ENCODE data around the gene NOS1. TPM values are rescaled to one million over a fixed set of nuclear protein-coding genes. Genes with fewer than 3 reads are reported as not detected.

The NOS1 gene
- total RNA-seq, 4 donors from 2014 or later: 0.13 to 2.8 (median 0.73) TPM; not detected in 1

DNA sequence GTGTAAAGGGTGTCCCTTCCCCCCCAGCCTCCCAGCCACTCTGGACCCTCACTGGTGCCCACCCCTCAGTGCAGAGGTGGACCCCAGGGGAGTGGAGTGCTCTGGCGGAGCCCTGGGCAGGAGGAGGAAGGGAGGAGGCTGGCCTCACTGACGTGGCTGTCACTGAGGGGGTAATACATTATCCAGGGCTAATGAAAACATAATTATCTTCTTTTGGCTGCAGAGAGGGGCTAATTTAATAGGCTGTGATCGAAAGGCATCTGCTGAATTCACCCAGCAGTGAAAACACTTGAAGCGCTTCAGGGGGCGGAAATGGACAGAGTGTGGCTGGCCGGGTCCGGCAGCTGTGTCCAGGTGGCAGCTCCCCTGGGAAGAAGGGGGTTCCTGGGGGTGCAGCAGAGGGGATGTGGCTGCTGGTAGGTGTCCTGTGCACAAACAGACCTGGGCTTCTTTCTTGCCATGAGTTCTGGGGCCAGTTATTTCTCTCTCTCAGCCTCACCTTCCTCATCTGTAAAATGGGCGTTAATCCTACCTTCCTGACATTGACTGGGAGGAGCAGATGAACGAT lies 3.7 kb upstream of the NOS1 start:
- peaks cover 0 to 13% of the 10 kb centered on the region in 2 donors for H3K4me1 ChIP-seq
- 54 to 57% methylated on average over 8 of the region's 9 CpGs for WGBS, 2 donors
- intact Hi-C loops (cut with DNase I): loop anchor here (5.0 kb wide), 2 partner anchors 307 to 472 kb away; no protein-coding TSS in a partner anchor
- peaks cover 12% of the 10 kb centered on the region for H3K27me3 ChIP-seq
- no peaks in the 10 kb centered on the region for H3K36me3 ChIP-seq
- no peak for TF ChIP-seq POLR2A (IDR thresholded peaks at IDR 0.05)
- TF ChIP-seq, protein P1, sequence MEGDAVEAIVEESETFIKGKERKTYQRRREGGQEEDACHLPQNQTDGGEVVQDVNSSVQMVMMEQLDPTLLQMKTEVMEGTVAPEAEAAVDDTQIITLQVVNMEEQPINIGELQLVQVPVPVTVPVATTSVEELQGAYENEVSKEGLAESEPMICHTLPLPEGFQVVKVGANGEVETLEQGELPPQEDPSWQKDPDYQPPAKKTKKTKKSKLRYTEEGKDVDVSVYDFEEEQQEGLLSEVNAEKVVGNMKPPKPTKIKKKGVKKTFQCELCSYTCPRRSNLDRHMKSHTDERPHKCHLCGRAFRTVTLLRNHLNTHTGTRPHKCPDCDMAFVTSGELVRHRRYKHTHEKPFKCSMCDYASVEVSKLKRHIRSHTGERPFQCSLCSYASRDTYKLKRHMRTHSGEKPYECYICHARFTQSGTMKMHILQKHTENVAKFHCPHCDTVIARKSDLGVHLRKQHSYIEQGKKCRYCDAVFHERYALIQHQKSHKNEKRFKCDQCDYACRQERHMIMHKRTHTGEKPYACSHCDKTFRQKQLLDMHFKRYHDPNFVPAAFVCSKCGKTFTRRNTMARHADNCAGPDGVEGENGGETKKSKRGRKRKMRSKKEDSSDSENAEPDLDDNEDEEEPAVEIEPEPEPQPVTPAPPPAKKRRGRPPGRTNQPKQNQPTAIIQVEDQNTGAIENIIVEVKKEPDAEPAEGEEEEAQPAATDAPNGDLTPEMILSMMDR (IDR thresholded peaks at IDR 0.05): no peak
- no peak overlapping the region for H3K4me3 ChIP-seq (replicated peaks in 1 of 3)
- H3K27ac ChIP-seq: no peak overlapping the region
- no peaks in the 10 kb centered on the region for H3K9me3 ChIP-seq
- DNase-seq: no peak

DNA sequence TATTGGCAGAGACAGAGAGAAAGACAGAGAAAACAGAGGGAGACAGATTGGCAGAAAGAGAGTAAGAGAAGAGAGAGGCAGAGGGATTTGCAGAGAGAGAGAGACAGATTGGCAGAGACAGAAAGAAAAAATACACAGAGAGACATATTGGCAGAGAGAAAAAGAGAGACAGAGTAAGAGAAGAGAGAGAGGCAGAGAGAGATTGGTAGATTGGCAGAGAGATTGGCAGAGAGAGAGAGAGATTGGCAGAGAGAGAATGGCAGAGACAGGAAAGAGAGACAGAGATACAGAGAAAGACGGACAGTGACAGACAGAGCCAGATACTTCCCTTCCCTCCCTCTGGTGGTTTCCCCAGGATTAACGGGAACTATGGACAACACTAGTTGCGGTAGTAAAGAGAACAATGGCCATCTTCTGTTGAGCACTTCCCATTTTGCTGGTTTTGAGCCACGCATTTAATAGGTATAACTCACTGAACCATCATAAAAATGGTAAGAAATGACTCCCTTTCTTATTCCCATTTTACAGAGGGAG lies 2.6 kb upstream of the NOS1 start:
- Histone ChIP-seq H3K4me1 (peaks cover 0 to 14% of the 10 kb centered on the region in 2 donors), H3K4me3 (replicated peaks in 1 of 3) (no peak overlapping the region), H3K36me3 (no peaks in the 10 kb centered on the region), H3K9me3 (no peaks in the 10 kb centered on the region), H3K27ac (no peak overlapping the region), H3K27me3 (peaks cover 12% of the 10 kb centered on the region)
- 19 to 54% methylated on average over 4 of the region's 4 CpGs for WGBS, 2 donors
- no peak for TF ChIP-seq POLR2A (IDR thresholded peaks at IDR 0.05)
- TF ChIP-seq, protein P1 (IDR thresholded peaks at IDR 0.05): no peak
- DNase-seq: no peak
- intact Hi-C loops (cut with DNase I): no loop called here

DNA sequence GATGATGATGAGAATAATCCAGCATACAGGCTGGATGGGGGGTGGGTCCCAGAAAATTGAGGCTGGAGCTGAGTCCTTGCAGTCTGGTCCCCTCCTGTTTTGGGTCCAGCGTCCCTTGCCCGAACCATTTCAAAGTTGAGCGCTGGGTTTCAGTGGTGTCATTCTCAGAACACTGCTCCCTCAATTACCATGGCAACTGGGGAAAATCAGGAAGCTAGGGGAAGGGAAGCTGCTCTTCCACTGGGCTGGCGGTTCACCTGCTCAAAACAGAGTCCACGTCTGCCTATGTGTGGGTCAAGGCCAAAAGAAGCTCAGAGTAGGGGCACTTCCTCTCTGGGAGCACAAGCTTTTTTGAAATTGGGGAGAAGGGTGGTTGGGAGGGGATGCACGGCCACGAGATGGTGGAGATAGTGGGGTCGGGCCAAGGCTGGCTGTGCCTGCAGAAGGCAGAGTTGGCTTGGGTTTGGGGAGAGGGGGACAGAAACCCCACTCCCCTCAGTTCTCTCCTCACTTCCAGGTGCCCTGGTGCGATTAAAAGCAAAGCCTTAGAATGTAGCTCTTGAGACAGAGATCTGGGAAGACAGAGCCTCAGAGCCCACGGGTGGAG lies 1.7 kb upstream of the NOS1 start:
- peaks cover 0 to 14% of the 10 kb centered on the region in 2 donors for H3K4me1 ChIP-seq
- 40 to 48% methylated on average over 10 of the region's 10 CpGs for WGBS, 2 donors
- no peak overlapping the region for H3K27ac ChIP-seq
- H3K36me3 ChIP-seq: no peaks in the 10 kb centered on the region
- no peak for DNase-seq
- TF ChIP-seq, protein P1 (IDR thresholded peaks at IDR 0.05): no peak
- TF ChIP-seq POLR2A (IDR thresholded peaks at IDR 0.05): no peak
- intact Hi-C loops (cut with DNase I): no loop called here
- H3K4me3 ChIP-seq (replicated peaks in 1 of 3): no peak overlapping the region
- peaks cover 12% of the 10 kb centered on the region for H3K27me3 ChIP-seq
- H3K9me3 ChIP-seq: no peaks in the 10 kb centered on the region

DNA sequence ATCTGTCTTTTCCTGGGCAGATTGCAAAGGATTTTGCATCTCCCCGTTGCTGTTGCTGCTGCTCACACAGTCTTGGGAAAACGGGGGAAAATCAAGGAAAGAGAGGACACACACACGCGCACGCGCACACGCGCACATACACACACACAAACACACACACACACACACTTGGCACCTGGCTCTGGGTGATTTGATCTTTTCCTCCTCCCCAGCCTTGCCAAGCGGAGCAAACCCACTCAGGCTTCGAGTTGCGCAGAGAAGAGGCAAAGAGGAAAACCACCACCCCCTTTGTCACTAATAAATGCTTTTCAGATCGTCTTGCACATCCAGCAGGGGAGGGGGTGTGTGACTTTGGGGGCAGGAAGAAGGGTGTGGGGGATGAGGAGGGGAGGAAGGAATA lies 965 bp upstream of the NOS1 start:
- intact Hi-C loops (cut with DNase I): no loop called here
- H3K4me1 ChIP-seq: peaks cover 0 to 14% of the 10 kb centered on the region in 2 donors
- no peak overlapping the region for H3K27ac ChIP-seq
- H3K9me3 ChIP-seq: no peaks in the 10 kb centered on the region
- TF ChIP-seq, protein P1 (IDR thresholded peaks at IDR 0.05): no peak
- TF ChIP-seq POLR2A (IDR thresholded peaks at IDR 0.05): no peak
- no peak overlapping the region for H3K4me3 ChIP-seq (replicated peaks in 1 of 3)
- peaks cover 12% of the 10 kb centered on the region for H3K27me3 ChIP-seq
- DNase-seq: no peak
- no peaks in the 10 kb centered on the region for H3K36me3 ChIP-seq
- 62 to 76% methylated on average over 12 of the region's 12 CpGs for WGBS, 2 donors

DNA sequence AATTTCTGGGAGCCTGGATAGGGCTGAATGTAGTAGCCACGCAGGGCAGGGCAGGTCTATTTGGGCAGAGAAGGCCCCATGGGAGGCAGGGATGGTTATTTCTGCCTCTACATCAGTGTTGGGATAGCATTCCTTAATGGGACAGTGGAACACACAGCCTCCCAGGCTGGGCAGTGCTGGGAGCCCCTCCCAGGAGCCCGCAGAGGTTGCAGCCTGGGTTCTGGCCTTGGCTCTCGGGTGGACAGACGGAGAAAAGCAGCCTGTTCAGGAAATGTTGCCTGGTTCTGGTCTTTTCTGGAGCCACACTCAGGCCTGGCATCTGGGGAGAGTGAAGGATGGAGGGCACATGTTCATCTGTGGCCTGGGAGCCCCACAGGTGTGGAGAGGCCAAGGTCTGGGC lies 479 bp upstream of the NOS1 start:
- Histone ChIP-seq H3K4me3 (replicated peaks in 1 of 3) (no peak overlapping the region), H3K27ac (no peak overlapping the region), H3K9me3 (no peaks in the 10 kb centered on the region), H3K4me1 (peaks cover 0 to 14% of the 10 kb centered on the region in 2 donors), H3K27me3 (peaks cover 12% of the 10 kb centered on the region), H3K36me3 (no peaks in the 10 kb centered on the region)
- TF ChIP-seq POLR2A (IDR thresholded peaks at IDR 0.05): no peak
- TF ChIP-seq, protein P1 (IDR thresholded peaks at IDR 0.05): no peak
- intact Hi-C loops (cut with DNase I): no loop called here
- DNase-seq: no peak
- 55 to 62% methylated on average over 4 of the region's 4 CpGs for WGBS, 2 donors

Data from thyroid gland (tissue), 4 donors.